Measurements from ENCODE around the gene RNF180. TPM values are rescaled to one million over a fixed set of nuclear protein-coding genes. Genes with fewer than 3 reads are reported as not detected.

Gene RNF180
- total and polyA plus RNA-seq, 2 of the 13 experiments (the other 11 are each of a cell fraction or from before 2014, with no cell fraction given): 0.20 TPM; not detected in 1

GRCh38 chr5:64164166-64164565 is 1.5 kb upstream of the RNF180 start:
- Histone ChIP-seq H3K9ac (ENCODE audit: insufficient read depth, low read depth, low read length) (no peak overlapping the region), H3K36me3 (replicated peaks in 1 of 2; ENCODE audit: control insufficient read depth in 1 of 2, insufficient read depth in 2 of 2, low read length in 2 of 2) (no peaks in the 10 kb centered on the region), H2AFZ (ENCODE audit: low read length) (no peak overlapping the region), H3K4me3 (replicated peaks in 1 of 3; ENCODE audit: insufficient read depth in 1 of 3, low read depth in 2 of 3, low read length in 3 of 3) (no peak overlapping the region), H4K20me1 (ENCODE audit: insufficient read depth, low read length) (no peaks in the 10 kb centered on the region), H3K9me3 (ENCODE audit: low read length) (no peaks in the 10 kb centered on the region), H3K4me1 (ENCODE audit: insufficient read depth, low read length) (peaks cover 7% of the 10 kb centered on the region), H3K79me2 (ENCODE audit: insufficient read depth, low read length) (no peaks in the 10 kb centered on the region), H3K27ac (ENCODE audit: extremely low read length, insufficient read depth, low read length) (no peak overlapping the region), H3K27me3 (ENCODE audit: control insufficient read depth in 1 of 2, insufficient read depth in 2 of 2, low read length in 2 of 2) (peaks cover 4 to 24% of the 10 kb centered on the region in 2 experiments), H3K4me2 (ENCODE audit: low read depth, low read length) (no peak overlapping the region)
- ATAC-seq (no peak), DNase-seq (ENCODE audit: low spot score) (no peak), FAIRE-seq (no peak)
- in situ Hi-C loops (cut with HindIII; ENCODE audit: extremely low pct_ligation_motif_present, low pct_unique_long_range_greater_than_20kb) (no loop called here), intact Hi-C loops (cut with micrococcal nuclease; ENCODE audit: unreplicated experiment) (no loop called here)
- 0% methylated on average over 1 of the region's 1 CpG for WGBS (ENCODE audit: low lambda C conversion rate)
- TF ChIP-seq ZNF639 (CRISPR knock-in tag; conservative IDR thresholded peaks at IDR 0.05) (no peak), GLI4 (CRISPR knock-in tag; IDR thresholded peaks at IDR 0.05; ENCODE audit: borderline replicate concordance) (no peak), TOE1 (CRISPR knock-in tag; IDR thresholded peaks at IDR 0.05) (no peak), SIX4 (CRISPR knock-in tag; IDR thresholded peaks at IDR 0.05) (no peak), NFRKB (IDR thresholded peaks at IDR 0.05) (no peak), ZNF3 (CRISPR knock-in tag; IDR thresholded peaks at IDR 0.05) (no peak), ZGPAT (CRISPR knock-in tag; IDR thresholded peaks at IDR 0.05) (no peak), REL (CRISPR knock-in tag; conservative IDR thresholded peaks at IDR 0.05) (no peak), ZBTB7A (CRISPR knock-in tag; IDR thresholded peaks at IDR 0.05) (no peak), GPBP1L1 (CRISPR knock-in tag; IDR thresholded peaks at IDR 0.05) (no peak), RFX5 (IDR thresholded peaks at IDR 0.05; ENCODE audit: low read depth, low read length) (no peak), SOX13 (IDR thresholded peaks at IDR 0.05) (no peak), SOX13 (CRISPR knock-in tag; conservative IDR thresholded peaks at IDR 0.05 in 1 of 2, IDR thresholded peaks at IDR 0.05 in 1 of 2) (no peak)
- TF ChIP-seq, protein P1, sequence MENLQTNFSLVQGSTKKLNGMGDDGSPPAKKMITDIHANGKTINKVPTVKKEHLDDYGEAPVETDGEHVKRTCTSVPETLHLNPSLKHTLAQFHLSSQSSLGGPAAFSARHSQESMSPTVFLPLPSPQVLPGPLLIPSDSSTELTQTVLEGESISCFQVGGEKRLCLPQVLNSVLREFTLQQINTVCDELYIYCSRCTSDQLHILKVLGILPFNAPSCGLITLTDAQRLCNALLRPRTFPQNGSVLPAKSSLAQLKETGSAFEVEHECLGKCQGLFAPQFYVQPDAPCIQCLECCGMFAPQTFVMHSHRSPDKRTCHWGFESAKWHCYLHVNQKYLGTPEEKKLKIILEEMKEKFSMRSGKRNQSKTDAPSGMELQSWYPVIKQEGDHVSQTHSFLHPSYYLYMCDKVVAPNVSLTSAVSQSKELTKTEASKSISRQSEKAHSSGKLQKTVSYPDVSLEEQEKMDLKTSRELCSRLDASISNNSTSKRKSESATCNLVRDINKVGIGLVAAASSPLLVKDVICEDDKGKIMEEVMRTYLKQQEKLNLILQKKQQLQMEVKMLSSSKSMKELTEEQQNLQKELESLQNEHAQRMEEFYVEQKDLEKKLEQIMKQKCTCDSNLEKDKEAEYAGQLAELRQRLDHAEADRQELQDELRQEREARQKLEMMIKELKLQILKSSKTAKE (CRISPR knock-in tag; IDR thresholded peaks at IDR 0.05; ENCODE audit: borderline replicate concordance): no peak
- no TSS peak for BruUV-seq (replicated peaks)
- POLR2A ChIA-PET: no interaction called here
- CTCF ChIA-PET (ENCODE audit: low intra/inter-chr PET ratio, low total read pairs): no interaction called here

All from HepG2 (cell line).